ENCODE measurements around the gene IMMP2L. TPM values are rescaled to one million over a fixed set of nuclear protein-coding genes. Genes with fewer than 3 reads are reported as not detected.
A peak's percentile ranks its signal among the peaks of the same experiment; 100 is the strongest.

IMMP2L gene
- total RNA-seq, 1 donor from 2014 or later: 13.8 TPM

- DNase-seq (ENCODE audit: low spot score): no peak
- no peak for ATAC-seq
These were observed 650.7 kb downstream of the IMMP2L start for GRCh38 chr7:110911632-110912031.

- DNase-seq (ENCODE audit: low spot score) (no peak), ATAC-seq (peak; percentile 88)
These were observed 653.2 kb downstream of the IMMP2L start for GRCh38 chr7:110909117-110909516.

- ATAC-seq: no peak
- DNase-seq (ENCODE audit: low spot score): no peak
These were observed 656.3 kb downstream of the IMMP2L start for GRCh38 chr7:110905773-110906566.

- ATAC-seq: no peak
- no peak for DNase-seq (ENCODE audit: low spot score)
These were observed 663.8 kb downstream of the IMMP2L start for GRCh38 chr7:110898516-110898915.

GRCh38 chr7:110897538-110897937, 664.8 kb downstream of the IMMP2L start:
- ATAC-seq: no peak
- DNase-seq (ENCODE audit: low spot score): no peak

- DNase-seq (ENCODE audit: low spot score) (no peak), ATAC-seq (no peak)
These were observed 668.2 kb downstream of the IMMP2L start for GRCh38 chr7:110894111-110894510.

- no peak for DNase-seq (ENCODE audit: low spot score)
- no peak for ATAC-seq
These were observed 671.1 kb downstream of the IMMP2L start for GRCh38 chr7:110891197-110891596.

- DNase-seq (ENCODE audit: low spot score) (no peak), ATAC-seq (no peak)
These were observed 672.2 kb downstream of the IMMP2L start for GRCh38 chr7:110890101-110890500.

GRCh38 chr7:110889335-110889734, 673.0 kb downstream of the IMMP2L start:
- no peak for DNase-seq (ENCODE audit: low spot score)
- no peak for ATAC-seq

GRCh38 chr7:110888641-110889040, 673.7 kb downstream of the IMMP2L start:
- ATAC-seq: no peak
- no peak for DNase-seq (ENCODE audit: low spot score)

- DNase-seq (ENCODE audit: low spot score): no peak
- ATAC-seq: no peak
These were observed 676.8 kb downstream of the IMMP2L start for GRCh38 chr7:110885474-110885873.

- no peak for ATAC-seq
- no peak for DNase-seq (ENCODE audit: low spot score)
These were observed 680.6 kb downstream of the IMMP2L start for GRCh38 chr7:110881721-110882120.

- no peak for DNase-seq (ENCODE audit: low spot score)
- no peak for ATAC-seq
These were observed 681.3 kb downstream of the IMMP2L start for GRCh38 chr7:110880971-110881370.

- no peak for DNase-seq (ENCODE audit: low spot score)
- no peak for ATAC-seq
These were observed 685.3 kb downstream of the IMMP2L start for GRCh38 chr7:110877016-110877415.

- DNase-seq (ENCODE audit: low spot score): no peak
- ATAC-seq: no peak
These were observed 686.9 kb downstream of the IMMP2L start for GRCh38 chr7:110875346-110875745.

- no peak for ATAC-seq
- no peak for DNase-seq (ENCODE audit: low spot score)
These were observed 690.4 kb downstream of the IMMP2L start for GRCh38 chr7:110871856-110872255.

- DNase-seq (ENCODE audit: low spot score) (no peak), ATAC-seq (no peak)
These were observed 691.4 kb downstream of the IMMP2L start for GRCh38 chr7:110870926-110871325.

- ATAC-seq (no peak), DNase-seq (ENCODE audit: low spot score) (no peak)
These were observed 693.8 kb downstream of the IMMP2L start for GRCh38 chr7:110868458-110868857.

- DNase-seq (ENCODE audit: low spot score) (no peak), ATAC-seq (no peak)
These were observed 694.5 kb downstream of the IMMP2L start for GRCh38 chr7:110867771-110868170.

- DNase-seq (ENCODE audit: low spot score): no peak
- no peak for ATAC-seq
These were observed 699.0 kb downstream of the IMMP2L start for GRCh38 chr7:110863258-110863657.

- ATAC-seq (peak; percentile 68), DNase-seq (ENCODE audit: low spot score) (no peak)
These were observed 701.1 kb downstream of the IMMP2L start for GRCh38 chr7:110861163-110861562.

- ATAC-seq: no peak
- DNase-seq (ENCODE audit: low spot score): no peak
These were observed 705.2 kb downstream of the IMMP2L start for GRCh38 chr7:110857106-110857505.

GRCh38 chr7:110856704-110857103, 705.6 kb downstream of the IMMP2L start:
- no peak for DNase-seq (ENCODE audit: low spot score)
- no peak for ATAC-seq

Data from left lobe of liver (tissue), 2 donors.